Ascending aorta (tissue), 2 donors: ENCODE measurements around the gene CYP19A1. TPM values are rescaled to one million over a fixed set of nuclear protein-coding genes. Genes with fewer than 3 reads are reported as not detected.

Experiments
- DNase-seq, 2 donors: peaks; one replicate each; pipeline ENCODE4 v3.0.0-alpha.2; 2019; ENCODE audit warnings: low spot score in 2 of 2
- H3K27ac ChIP-seq, 2 donors: fragments of 200-600 bp; sonication (generic); one replicate each; pipeline ENCODE4 v1.5.1; 2016 to 2017; ENCODE audit warnings: mild to moderate bottlenecking in 1 of 2
- H3K27me3 ChIP-seq: fragments of 200-600 bp; sonication (generic); one replicate; pipeline ENCODE4 v1.5.1; 2017
- H3K36me3 ChIP-seq, 2 donors: fragments of 200-600 bp; sonication (generic); one replicate each; pipeline ENCODE4 v1.5.1; 2016
- H3K4me1 ChIP-seq, 2 donors: fragments of 200-600 bp; sonication (generic); one replicate each; pipeline ENCODE4 v1.5.1; 2016 to 2017; ENCODE audit warnings: mild to moderate bottlenecking in 1 of 2
- H3K4me3 ChIP-seq, 2 donors: fragments of 200-600 bp; sonication (generic); one replicate each; pipeline ENCODE4 v1.5.1; 2016 to 2017; ENCODE audit warnings: mild to moderate bottlenecking in 1 of 2
- H3K9me3 ChIP-seq, 2 donors: fragments of 200-600 bp; sonication (generic); one replicate each; pipeline ENCODE4 v1.5.1; 2016
- CTCF ChIP-seq, 3 experiments: fragments of 200-600 bp in 2 of 3; fragments of 450-650 bp in 1 of 3; sonication (generic) in 2 of 3; IDR thresholded peaks; one replicate each; pipeline ENCODE4 v1.5.1; 2016 to 2019; ENCODE audit warnings: antibody characterized with exemption in 3 of 3, mild to moderate bottlenecking in 1 of 3, moderate library complexity in 1 of 3
- intact Hi-C: fragments of 100-400 bp; cut with DNase I; formaldehyde crosslinking; loops from one replicate; pipeline ENCODE4 v1.15.1; 2023
- total RNA-seq: library from RNA; depleted of rRNA; stranded (reverse); fragments of >200 nt; gene quantifications from one replicate; pipeline ENCODE4 v1.1.0, GENCODE V29; 2016

CYP19A1 gene
- total RNA-seq, 1 donor from 2014 or later: 95.7 TPM

GRCh38 chr15:51193979-51194378 is 144.4 kb downstream of the CYP19A1 start:
- no peaks in the 10 kb centered on the region for H3K9me3 ChIP-seq
- intact Hi-C loops: loop anchor here (2.0 to 10.0 kb wide), 3 partner anchors 37 to 119 kb away; no protein-coding TSS in a partner anchor
- no peak for TF ChIP-seq CTCF (IDR thresholded peaks at IDR 0.05)
- no peaks in the 10 kb centered on the region for H3K36me3 ChIP-seq
- H3K27ac ChIP-seq: peak overlapping the region; percentile 78 to 84
- peaks cover 7 to 40% of the 10 kb centered on the region in 2 donors for H3K4me1 ChIP-seq
- no peaks in the 10 kb centered on the region for H3K27me3 ChIP-seq
- H3K4me3 ChIP-seq: peak overlapping the region in 1 of 2 donors; percentile 26
- DNase-seq: no peak

DNA sequence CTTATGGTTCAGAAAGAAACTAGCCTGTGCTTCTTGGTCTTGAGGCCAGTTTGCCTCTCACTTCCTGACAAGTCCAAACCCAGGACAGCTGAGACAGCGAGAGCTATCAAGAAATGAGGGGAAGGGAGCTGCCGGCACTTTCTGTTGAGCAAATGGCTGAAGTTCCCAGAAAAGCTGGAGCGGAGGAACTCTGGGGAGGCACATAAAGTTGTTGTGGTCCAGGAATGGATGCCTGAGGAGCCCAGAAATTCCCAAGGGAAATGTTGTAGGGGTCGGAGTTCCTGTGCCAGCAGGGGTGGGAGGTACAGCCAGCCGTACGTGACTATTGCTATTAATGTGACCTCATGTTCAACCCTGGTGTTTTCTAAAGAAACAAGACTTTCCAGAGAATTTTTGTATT is 144.9 kb downstream of the CYP19A1 start:
- no peak for TF ChIP-seq CTCF (IDR thresholded peaks at IDR 0.05)
- Histone ChIP-seq H3K36me3 (no peaks in the 10 kb centered on the region), H3K4me1 (peaks cover 7 to 42% of the 10 kb centered on the region in 2 donors), H3K27ac (peak overlapping the region; percentile 78 to 84), H3K27me3 (no peaks in the 10 kb centered on the region), H3K9me3 (no peaks in the 10 kb centered on the region), H3K4me3 (peak overlapping the region in 1 of 2 donors; percentile 26)
- intact Hi-C loops: loop anchor here (2.0 to 10.0 kb wide), 3 partner anchors 37 to 119 kb away; no protein-coding TSS in a partner anchor
- DNase-seq: no peak

DNA sequence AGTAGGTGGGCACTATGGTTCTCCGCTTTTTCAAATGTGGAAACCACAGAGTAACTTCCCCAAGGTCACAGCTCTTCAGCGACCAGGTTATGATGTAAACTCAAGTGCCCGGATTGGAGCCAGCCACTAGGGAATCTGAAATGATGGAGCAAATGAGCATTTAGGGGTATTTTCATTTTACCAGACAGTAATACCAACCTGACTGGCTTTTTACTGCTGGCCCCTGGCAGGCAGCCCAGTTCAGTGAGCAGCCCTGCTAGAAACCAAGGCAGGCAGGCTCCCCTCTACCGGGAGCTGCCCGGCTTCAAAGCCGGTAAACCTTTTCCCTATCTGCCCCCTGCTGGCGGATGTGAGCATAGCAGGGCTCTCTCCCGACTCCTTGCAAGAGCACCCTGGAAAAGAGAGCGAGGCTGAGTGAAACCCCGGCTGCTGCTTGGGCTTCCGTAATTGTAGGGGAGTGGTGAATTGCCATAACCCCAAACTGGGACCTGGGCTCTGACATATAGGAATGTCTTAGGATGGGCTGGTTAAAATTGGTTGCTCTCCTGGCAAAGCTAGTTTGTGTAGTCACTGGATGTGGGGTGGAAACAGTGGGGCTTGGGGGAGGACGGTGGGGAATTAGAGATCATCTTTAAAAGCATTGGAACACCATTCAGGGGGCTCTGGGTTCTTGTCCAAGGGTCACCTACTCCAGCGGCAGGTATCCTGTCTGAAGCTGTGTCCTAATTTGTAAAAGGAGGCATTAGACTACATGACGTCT is 145.7 kb downstream of the CYP19A1 start:
- Histone ChIP-seq H3K4me1 (peaks cover 7 to 42% of the 10 kb centered on the region in 2 donors), H3K9me3 (no peaks in the 10 kb centered on the region), H3K36me3 (no peaks in the 10 kb centered on the region), H3K4me3 (peak overlapping the region in 1 of 2 donors; percentile 26), H3K27ac (peak overlapping the region; percentile 78 to 84), H3K27me3 (no peaks in the 10 kb centered on the region)
- intact Hi-C loops: loop anchor here (1.0 to 10.0 kb wide), 4 partner anchors 29 to 118 kb away; no protein-coding TSS in a partner anchor
- TF ChIP-seq CTCF (IDR thresholded peaks at IDR 0.05): peak; percentile 86 to 94 (median 89)
- DNase-seq: peak; percentile 54 to 96

DNA sequence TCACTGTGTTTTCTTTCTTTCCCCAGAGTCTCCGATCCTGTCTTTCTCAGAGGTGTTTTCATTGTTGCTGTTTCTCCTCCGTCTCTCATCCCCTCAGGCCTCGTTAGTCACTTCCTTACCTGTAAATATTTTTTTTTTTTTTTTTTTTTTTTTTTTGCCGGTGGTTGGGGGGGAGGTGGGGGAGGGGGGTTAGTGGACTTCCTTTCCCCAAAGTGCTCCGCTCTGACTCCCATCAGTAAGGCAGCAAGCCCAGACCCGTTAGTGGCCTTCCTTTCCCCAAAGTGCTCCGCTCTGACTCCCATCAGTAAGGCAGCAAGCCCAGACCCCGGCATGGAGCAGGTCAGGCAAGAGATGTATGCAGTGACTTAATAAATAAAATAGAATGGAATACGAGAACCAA is 146.6 kb downstream of the CYP19A1 start:
- Histone ChIP-seq H3K4me1 (peaks cover 7 to 42% of the 10 kb centered on the region in 2 donors), H3K4me3 (no peak overlapping the region)
- intact Hi-C loops: loop anchor here (1.0 to 10.0 kb wide), 4 partner anchors 28 to 117 kb away; no protein-coding TSS in a partner anchor

GRCh38 chr15:51191072-51191670 is 147.2 kb downstream of the CYP19A1 start:
- Histone ChIP-seq H3K4me1 (peaks cover 7 to 42% of the 10 kb centered on the region in 2 donors), H3K4me3 (no peak overlapping the region), H3K27ac (peak overlapping the region; percentile 78 to 84), H3K27me3 (no peaks in the 10 kb centered on the region), H3K9me3 (no peaks in the 10 kb centered on the region), H3K36me3 (no peaks in the 10 kb centered on the region)
- no peak for TF ChIP-seq CTCF (IDR thresholded peaks at IDR 0.05)
- intact Hi-C loops: loop anchor here (5.0 to 10.0 kb wide), 2 partner anchors 59 to 116 kb away; no protein-coding TSS in a partner anchor
- DNase-seq: no peak

More for the DNA sequence above, 146.6 kb downstream of the CYP19A1 start:
- H3K27ac ChIP-seq: peak overlapping the region; percentile 78 to 84
- DNase-seq: no peak
- no peaks in the 10 kb centered on the region for H3K27me3 ChIP-seq
- TF ChIP-seq CTCF (IDR thresholded peaks at IDR 0.05): no peak
- H3K9me3 ChIP-seq: no peaks in the 10 kb centered on the region
- no peaks in the 10 kb centered on the region for H3K36me3 ChIP-seq
